Mesothelial cell of epicardium (in vitro differentiated cells): ENCODE measurements around the gene CLIC1. TPM values are rescaled to one million over a fixed set of nuclear protein-coding genes. Genes with fewer than 3 reads are reported as not detected.

Experiments used
- DNase-seq, 2 experiments: peaks; one replicate each; pipeline ENCODE4 v3.0.0; 2021; ENCODE audit warnings: low spot score in 2 of 2; ENCODE audit not compliant: unreplicated experiment in 2 of 2
- H3K27ac Mint-ChIP-seq: 2 replicates; pipeline ENCODE4 v1.8.0; 2021; ENCODE audit warnings: mixed read lengths
- H3K27me3 Mint-ChIP-seq: 2 replicates; pipeline ENCODE4 v1.8.0; 2021; ENCODE audit warnings: low read depth, mixed read lengths
- H3K36me3 Mint-ChIP-seq: 2 replicates; pipeline ENCODE4 v1.8.0; 2021; ENCODE audit warnings: mixed read lengths
- H3K4me1 Mint-ChIP-seq: 2 replicates; pipeline ENCODE4 v1.8.0; 2021; ENCODE audit warnings: mixed read lengths
- H3K4me3 Mint-ChIP-seq: 2 replicates; pipeline ENCODE4 v1.8.0; 2021; ENCODE audit warnings: mild to moderate bottlenecking, moderate library complexity, mixed read lengths
- H3K9me3 Mint-ChIP-seq: 2 replicates; pipeline ENCODE4 v1.8.0; 2021; ENCODE audit warnings: mixed read lengths
- total RNA-seq: library from RNA; stranded (reverse); gene quantifications from 3 replicates; pipeline ENCODE4 v1.2.1, GENCODE V29; 2021
- TF ChIP-seq, protein P1 (sequence below): fragments of 200-600 bp; sonication (generic); IDR thresholded peaks from one replicate; pipeline ENCODE4 v1.5.0; 2021; ENCODE audit warnings: antibody characterized with exemption; ENCODE audit not compliant: unreplicated experiment

CLIC1 gene
- total RNA-seq, 1 donor from 2014 or later, result 133 TPM

DNA sequence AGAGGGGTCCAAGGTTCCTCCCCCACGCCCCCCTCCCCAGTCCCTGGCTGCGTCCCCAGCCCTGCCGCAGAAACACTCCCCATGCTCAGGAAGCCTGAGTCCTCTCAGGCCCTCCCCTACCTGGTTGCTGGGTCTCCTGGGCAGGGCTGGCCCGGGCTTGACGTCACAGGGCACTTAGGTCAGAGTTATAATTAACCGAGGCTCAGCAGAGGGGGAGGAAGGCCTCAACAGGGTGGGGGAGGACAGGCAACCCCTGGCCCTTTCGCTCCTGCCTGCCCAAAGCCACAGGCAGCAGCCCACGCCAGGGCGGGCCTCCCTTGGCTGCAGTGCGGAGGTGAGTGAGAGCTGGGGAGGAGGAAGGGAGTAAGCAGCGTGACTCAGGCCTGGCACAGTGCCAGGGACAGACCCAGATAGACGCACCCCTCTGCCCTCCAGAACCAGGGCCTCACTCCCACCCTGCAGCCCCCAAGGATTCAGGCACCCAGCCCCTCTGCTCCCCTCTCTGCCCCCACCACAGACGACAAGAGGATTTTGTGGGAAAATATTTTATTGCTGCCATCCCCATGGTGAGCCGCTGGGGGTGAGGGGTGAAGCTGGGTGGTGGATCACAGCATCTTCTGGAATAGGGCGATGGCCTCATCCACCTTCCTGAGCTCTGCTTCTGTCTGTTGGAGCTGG is 40.8 kb upstream of the CLIC1 start, which contains the start of gene VWA7:
Gene VWA7, minus strand, starts transcription at position 340 of the 678 bp plus-strand sequence. CDS start 549 bp downstream, outside the sequence.
- Mint-ChIP-seq H3K4me3 (peak within 1 kb of the TSS; percentile 8), H3K9me3 (no peaks in the 10 kb centered on the region), H3K36me3 (peaks cover 5% of the 10 kb centered on the region), H3K4me1 (peaks cover 12% of the 10 kb centered on the region), H3K27me3 (no peaks in the 10 kb centered on the region), H3K27ac (peak within 1 kb of the TSS; percentile 69)
- TF ChIP-seq, protein P1, sequence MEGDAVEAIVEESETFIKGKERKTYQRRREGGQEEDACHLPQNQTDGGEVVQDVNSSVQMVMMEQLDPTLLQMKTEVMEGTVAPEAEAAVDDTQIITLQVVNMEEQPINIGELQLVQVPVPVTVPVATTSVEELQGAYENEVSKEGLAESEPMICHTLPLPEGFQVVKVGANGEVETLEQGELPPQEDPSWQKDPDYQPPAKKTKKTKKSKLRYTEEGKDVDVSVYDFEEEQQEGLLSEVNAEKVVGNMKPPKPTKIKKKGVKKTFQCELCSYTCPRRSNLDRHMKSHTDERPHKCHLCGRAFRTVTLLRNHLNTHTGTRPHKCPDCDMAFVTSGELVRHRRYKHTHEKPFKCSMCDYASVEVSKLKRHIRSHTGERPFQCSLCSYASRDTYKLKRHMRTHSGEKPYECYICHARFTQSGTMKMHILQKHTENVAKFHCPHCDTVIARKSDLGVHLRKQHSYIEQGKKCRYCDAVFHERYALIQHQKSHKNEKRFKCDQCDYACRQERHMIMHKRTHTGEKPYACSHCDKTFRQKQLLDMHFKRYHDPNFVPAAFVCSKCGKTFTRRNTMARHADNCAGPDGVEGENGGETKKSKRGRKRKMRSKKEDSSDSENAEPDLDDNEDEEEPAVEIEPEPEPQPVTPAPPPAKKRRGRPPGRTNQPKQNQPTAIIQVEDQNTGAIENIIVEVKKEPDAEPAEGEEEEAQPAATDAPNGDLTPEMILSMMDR, result no peak
- DNase-seq, result peak in 1 of 2 experiments; percentile 54

DNA sequence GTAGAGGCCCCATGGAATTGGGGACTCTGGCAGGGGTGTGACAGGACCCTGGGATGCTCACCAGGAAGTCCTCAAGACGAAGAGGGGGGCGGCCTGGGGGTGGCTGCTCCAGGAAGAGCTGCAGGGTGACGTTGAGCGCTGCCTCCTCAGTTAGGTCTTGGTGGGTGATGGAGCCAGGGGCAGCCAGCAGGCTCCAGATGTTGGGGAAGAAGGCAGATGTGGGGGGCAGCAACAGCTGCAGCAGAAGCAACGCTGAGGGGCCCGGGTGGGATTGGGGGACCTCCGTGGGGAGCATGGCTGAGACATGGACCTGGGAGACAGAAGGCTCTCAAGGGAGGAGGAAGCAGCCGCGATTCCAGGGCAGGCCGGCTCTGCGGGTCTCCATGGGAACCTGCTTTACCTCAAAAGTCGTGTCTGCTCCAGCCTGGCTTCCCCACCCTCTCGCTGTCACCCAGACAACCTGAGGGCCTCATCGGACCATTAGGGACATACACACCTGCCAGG is 40.2 kb upstream of the CLIC1 start:
- H3K4me1 Mint-ChIP-seq, result peaks cover 12% of the 10 kb centered on the region
- peaks cover 5% of the 10 kb centered on the region for H3K36me3 Mint-ChIP-seq
- H3K27me3 Mint-ChIP-seq, result no peaks in the 10 kb centered on the region
- TF ChIP-seq, protein P1, result no peak
- H3K27ac Mint-ChIP-seq, result peak overlapping the region; percentile 69
- DNase-seq, result no peak
- H3K9me3 Mint-ChIP-seq, result no peaks in the 10 kb centered on the region
- peak overlapping the region; percentile 8 for H3K4me3 Mint-ChIP-seq

DNA sequence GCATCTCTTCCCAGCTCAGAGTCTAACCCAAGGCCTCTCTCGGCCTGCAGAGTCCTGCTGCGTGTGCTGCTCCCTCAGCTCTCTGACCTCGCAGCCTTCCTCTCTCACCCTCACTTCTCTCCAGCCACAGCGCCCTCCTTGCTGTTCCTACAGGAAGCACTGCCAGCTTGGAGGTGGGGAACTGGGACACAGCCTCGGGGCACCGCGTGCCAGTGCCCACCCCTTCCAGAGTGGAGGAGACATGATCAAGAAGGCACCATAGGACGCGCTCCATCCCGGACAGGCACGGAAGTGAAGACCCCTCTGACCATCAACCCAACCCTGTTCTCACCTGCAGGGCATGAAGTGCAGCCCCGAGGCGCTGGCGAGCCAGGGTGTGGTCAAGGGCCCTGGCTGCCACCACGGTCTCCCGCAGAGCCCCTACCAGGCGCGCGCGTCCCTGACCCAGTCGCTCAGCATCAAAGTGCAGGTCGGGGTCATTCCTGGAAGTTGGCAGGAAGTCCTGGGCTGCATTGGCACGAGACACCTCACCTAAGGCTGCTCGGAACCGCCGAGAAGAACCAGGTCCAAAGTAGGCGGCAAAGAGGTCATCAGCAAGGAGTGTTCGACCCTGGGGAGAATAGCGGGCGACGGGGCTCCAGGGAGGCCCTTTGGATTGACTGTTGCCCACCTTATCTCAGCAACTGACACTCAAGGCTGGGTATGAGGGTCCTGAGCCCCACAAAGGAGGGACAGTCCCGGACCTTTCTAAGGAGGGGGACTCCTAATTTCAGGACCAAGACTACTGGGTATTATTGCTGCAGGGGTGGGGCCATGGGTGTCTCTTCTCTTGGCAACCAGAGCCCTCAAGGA is 39.5 kb upstream of the CLIC1 start:
- no peak overlapping the region for H3K4me3 Mint-ChIP-seq

DNA sequence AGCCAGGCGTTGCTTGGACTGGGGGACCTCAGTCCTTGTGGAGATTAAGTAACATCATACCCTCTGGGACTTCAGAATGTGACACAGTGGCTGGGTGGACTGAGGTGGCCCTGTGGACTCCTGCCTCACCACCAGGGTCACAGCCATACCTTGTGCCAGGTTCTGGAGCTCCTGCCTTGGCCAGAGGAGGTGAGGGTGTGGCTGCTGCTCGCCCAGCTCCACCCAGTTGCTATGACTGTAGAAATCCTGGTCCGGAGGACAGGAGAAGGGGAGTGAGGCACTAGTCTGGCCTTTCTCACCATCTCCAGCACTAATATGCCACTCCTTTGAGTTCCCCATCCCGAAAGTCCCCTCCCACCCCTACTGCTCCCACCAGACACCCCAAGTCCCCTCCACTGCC is 38.9 kb upstream of the CLIC1 start:
- no peak for DNase-seq
- Mint-ChIP-seq H3K9me3 (no peaks in the 10 kb centered on the region), H3K27me3 (no peaks in the 10 kb centered on the region), H3K4me1 (peaks cover 12% of the 10 kb centered on the region), H3K4me3 (no peak overlapping the region), H3K36me3 (no peaks in the 10 kb centered on the region), H3K27ac (no peak overlapping the region)
- TF ChIP-seq, protein P1, result no peak

More for the DNA sequence above, 39.5 kb upstream of the CLIC1 start:
- H3K36me3 Mint-ChIP-seq, result peaks cover 2% of the 10 kb centered on the region
- TF ChIP-seq, protein P1, result no peak
- no peak for DNase-seq
- peak overlapping the region; percentile 69 for H3K27ac Mint-ChIP-seq
- H3K9me3 Mint-ChIP-seq, result no peaks in the 10 kb centered on the region
- peaks cover 12% of the 10 kb centered on the region for H3K4me1 Mint-ChIP-seq
- H3K27me3 Mint-ChIP-seq, result no peaks in the 10 kb centered on the region

DNA sequence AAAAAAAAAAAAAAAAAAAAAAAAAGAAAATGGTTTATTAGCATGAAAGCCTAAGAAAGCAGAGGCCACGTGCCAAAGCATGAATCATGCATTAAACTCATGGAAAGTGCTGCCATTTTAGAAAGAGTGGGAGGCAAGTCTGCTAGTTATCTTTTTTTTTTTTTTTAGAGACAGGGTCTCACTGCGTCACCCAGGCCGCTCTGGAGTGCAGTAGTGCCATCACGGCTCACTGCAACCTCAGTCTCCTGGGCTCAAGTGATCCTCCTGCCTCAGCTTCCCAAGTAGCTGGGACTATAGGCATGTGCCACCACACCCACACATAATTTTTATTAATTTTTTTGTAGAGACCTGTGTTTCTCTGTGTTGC is 35.6 kb upstream of the CLIC1 start:
- DNase-seq, result no peak
- TF ChIP-seq, protein P1, result no peak
- H3K27ac Mint-ChIP-seq, result no peak overlapping the region
- no peaks in the 10 kb centered on the region for H3K9me3 Mint-ChIP-seq
- no peak overlapping the region for H3K4me3 Mint-ChIP-seq
- no peaks in the 10 kb centered on the region for H3K27me3 Mint-ChIP-seq
- H3K4me1 Mint-ChIP-seq, result peaks cover 11% of the 10 kb centered on the region
- no peaks in the 10 kb centered on the region for H3K36me3 Mint-ChIP-seq
